Aorta (tissue), 5 donors: ENCODE measurements around the gene IRAK4. TPM values are rescaled to one million over a fixed set of nuclear protein-coding genes. Genes with fewer than 3 reads are reported as not detected.

Experiments
- ATAC-seq: fragments of 200-7000 bp; cut with Tn5 transposase; one replicate; pipeline ENCODE4 v1.9.1; 2022; ENCODE audit warnings: moderate library complexity; ENCODE audit not compliant: low FRiP score
- DNase-seq, 2 donors: peaks; one replicate each; pipeline ENCODE4 v3.0.0-alpha.2; 2020
- H3K27ac ChIP-seq, 2 donors: one replicate each; pipeline ENCODE4 v1.5.1; 2013; ENCODE audit warnings: low read length in 2 of 2, mild to moderate bottlenecking in 2 of 2, moderate library complexity in 2 of 2, control low read depth in 1 of 2, inconsistent platforms in 1 of 2, low read depth in 1 of 2
- H3K27me3 ChIP-seq, 2 donors: one replicate each; pipeline ENCODE4 v1.6.1; 2013; ENCODE audit warnings: control low read depth in 1 of 2, low read length in 1 of 2, mild to moderate bottlenecking in 1 of 2, moderate library complexity in 1 of 2; ENCODE audit not compliant: insufficient read depth in 2 of 2, control insufficient read depth in 1 of 2
- H3K36me3 ChIP-seq, 2 donors: one replicate each; pipeline ENCODE4 v1.6.1; 2013; ENCODE audit warnings: control low read depth in 1 of 2, low read length in 1 of 2, mild to moderate bottlenecking in 1 of 2; ENCODE audit not compliant: insufficient read depth in 2 of 2, control insufficient read depth in 1 of 2
- H3K4me1 ChIP-seq, 2 donors: one replicate each; pipeline ENCODE4 v1.6.1; 2013; ENCODE audit warnings: low read length in 2 of 2, control low read depth in 1 of 2, mild to moderate bottlenecking in 1 of 2, moderate library complexity in 1 of 2; ENCODE audit not compliant: insufficient read depth in 2 of 2, control insufficient read depth in 1 of 2
- H3K4me3 ChIP-seq, 2 donors: one replicate each; pipeline ENCODE4 v1.5.1; 2013; ENCODE audit warnings: low read length in 2 of 2, control low read depth in 1 of 2, mild to moderate bottlenecking in 1 of 2
- H3K9me3 ChIP-seq: one replicate; pipeline ENCODE4 v1.6.1; 2013; ENCODE audit warnings: mild to moderate bottlenecking, low read length; ENCODE audit not compliant: control insufficient read depth
- WGBS, 2 donors: extraction: QIAGEN DNeasy Blood & Tissue Kit; methylation state at CpG; one replicate each; pipeline ENCODE4 v1.1.7; 2013; 5-methylcytosine and 5-hydroxymethylcytosine counted together
- intact Hi-C, 2 donors: fragments of 100-400 bp; cut with DNase I; formaldehyde crosslinking; loops; one replicate each; pipeline versions ENCODE4 v1.14.2 to v1.15.0; 2022
- polyA plus RNA-seq, 2 donors: library from polyadenylated mRNA; stranded (reverse); fragments of 200-250 nt; gene quantifications; one replicate each; pipeline ENCODE4 v1.2.3, GENCODE V29; 2013
- total RNA-seq, 2 donors: library from RNA; stranded (reverse); fragmentation: NEBNext Ultra II Directional; extraction: Animal tissue kit (Norgen Biotek cat#: 25700); gene quantifications; one replicate each; pipeline ENCODE4 v1.2.1, GENCODE V29; 2021
- donor health status: healthy with polysubstance abuse.
- donor health status: Bipolar disorder and iron deficiency.
- donor health status: DM: no; HTN: no; CAD: no.
- donor health status: DM: no; HTN: no; CAD: no.
- donor health status: DM: yes; HTN: yes; CAD: no.

Gene IRAK4
- total and polyA plus RNA-seq, 4 donors, result 15.9 to 34.7 (median 24.2) TPM

DNA sequence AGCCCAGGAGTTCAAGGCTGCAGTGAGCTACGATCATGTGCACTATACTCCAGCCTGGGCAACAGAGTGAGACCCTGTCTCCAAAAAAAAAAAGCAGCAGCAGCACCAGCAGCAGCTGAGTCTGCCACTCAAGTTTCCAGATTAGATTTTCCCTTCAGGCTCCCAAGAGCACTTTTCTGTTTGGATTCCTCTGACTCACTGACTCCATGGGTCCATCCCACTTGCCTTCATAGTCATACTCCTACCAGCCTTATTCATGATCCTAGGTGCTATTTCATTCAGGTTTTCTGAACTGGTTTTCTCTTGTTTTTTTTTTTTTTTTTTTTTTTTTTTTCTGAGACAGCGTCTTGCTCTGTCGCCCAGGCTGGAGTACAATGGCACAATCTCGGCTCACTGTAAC, 54.2 kb downstream of the IRAK4 start:
- H3K36me3 ChIP-seq, result no peaks in the 10 kb centered on the region
- H3K4me3 ChIP-seq, result no peak overlapping the region
- ATAC-seq, result no peak
- H3K27me3 ChIP-seq, result peaks cover 0 to 3% of the 10 kb centered on the region in 2 donors
- DNase-seq, result no peak
- intact Hi-C loops, result no loop called here
- H3K9me3 ChIP-seq, result no peaks in the 10 kb centered on the region
- H3K4me1 ChIP-seq, result no peaks in the 10 kb centered on the region
- H3K27ac ChIP-seq, result no peak overlapping the region
- 92 to 94% methylated on average over 4 of the region's 4 CpGs for WGBS, 2 donors

DNA sequence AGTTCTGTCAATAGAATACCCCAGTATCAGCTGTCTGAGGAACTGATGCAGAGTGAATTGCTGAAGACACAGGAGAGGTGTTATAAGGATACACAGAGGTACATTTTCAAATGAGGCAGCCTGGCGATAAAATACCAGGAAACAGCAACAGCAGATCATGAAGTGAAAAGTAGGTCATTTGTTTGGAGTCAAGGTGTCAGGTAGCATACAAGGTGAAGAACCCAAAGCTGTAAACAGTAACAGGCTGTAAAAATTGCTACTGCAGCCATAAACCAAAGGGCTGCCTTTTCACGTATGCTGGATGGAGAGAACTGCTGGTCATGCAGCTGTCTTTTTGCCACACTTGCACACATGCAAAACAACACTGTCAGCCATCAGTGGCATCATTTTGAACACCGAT, 56.7 kb downstream of the IRAK4 start:
- Histone ChIP-seq H3K36me3 (no peaks in the 10 kb centered on the region), H3K27ac (no peak overlapping the region), H3K27me3 (peaks cover 0 to 3% of the 10 kb centered on the region in 2 donors), H3K4me1 (no peaks in the 10 kb centered on the region), H3K9me3 (no peaks in the 10 kb centered on the region), H3K4me3 (no peak overlapping the region)
- intact Hi-C loops, result no loop called here
- DNase-seq, result no peak
- 56 to 59% methylated on average over 3 of the region's 3 CpGs for WGBS, 2 donors
- ATAC-seq, result no peak

DNA sequence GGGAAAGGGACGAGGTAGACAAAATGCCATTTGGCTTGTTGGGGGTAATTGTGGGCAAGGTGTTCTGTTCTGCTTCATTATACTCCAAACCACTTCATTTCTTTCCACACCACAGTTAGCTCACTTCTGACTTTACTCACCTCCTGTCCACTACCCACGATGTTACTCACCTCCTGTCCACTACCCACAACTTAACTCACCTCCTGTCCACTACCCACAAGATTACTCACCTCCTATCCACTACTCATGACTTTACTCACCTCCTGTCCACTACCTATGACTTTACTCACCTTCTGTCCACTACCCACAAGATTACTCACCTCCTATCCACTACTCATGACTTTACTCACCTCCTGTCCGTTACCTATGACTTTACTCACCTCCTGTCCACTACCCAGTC, 57.4 kb downstream of the IRAK4 start:
- no peak for DNase-seq
- no peaks in the 10 kb centered on the region for H3K36me3 ChIP-seq
- peaks cover 0 to 3% of the 10 kb centered on the region in 2 donors for H3K27me3 ChIP-seq
- ATAC-seq, result no peak
- intact Hi-C loops, result no loop called here
- WGBS, 2 donors, result 72 to 73% methylated on average over 3 of the region's 3 CpGs
- no peak overlapping the region for H3K27ac ChIP-seq
- H3K4me3 ChIP-seq, result no peak overlapping the region
- no peaks in the 10 kb centered on the region for H3K4me1 ChIP-seq
- H3K9me3 ChIP-seq, result no peaks in the 10 kb centered on the region

DNA sequence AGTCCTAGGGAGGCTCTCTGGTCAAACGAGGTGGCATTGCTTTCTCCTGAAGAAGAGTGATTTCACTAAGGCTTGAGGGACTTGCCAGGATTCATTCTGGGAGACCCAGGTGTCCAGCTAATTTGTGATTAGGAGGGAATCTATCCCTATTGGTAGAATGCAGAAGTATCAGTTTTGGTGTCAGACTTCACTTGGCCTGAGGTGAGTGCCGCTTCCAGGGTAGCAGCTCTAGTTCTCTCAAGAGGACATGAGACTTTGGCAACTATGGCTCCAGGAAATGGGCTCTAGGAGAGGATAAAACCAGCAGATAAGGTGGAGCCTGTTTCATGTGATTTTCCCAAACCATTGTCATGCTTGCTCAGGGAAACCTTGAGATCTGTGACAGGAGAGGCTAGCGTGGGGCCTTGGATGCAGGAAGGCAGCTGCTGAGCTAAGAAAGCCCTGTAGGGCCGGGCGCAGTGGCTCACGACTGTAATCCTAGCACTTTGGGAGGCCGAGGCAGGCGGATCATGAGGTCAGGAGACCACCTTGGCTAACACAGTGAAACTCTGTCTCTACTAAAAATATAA, 65.5 kb downstream of the IRAK4 start:
- no peaks in the 10 kb centered on the region for H3K4me1 ChIP-seq
- H3K4me3 ChIP-seq, result no peak overlapping the region
- H3K36me3 ChIP-seq, result no peaks in the 10 kb centered on the region
- intact Hi-C loops, result no loop called here
- no peak for DNase-seq
- no peaks in the 10 kb centered on the region for H3K9me3 ChIP-seq
- 90 to 91% methylated on average over 8 of the region's 8 CpGs for WGBS, 2 donors
- ATAC-seq, result no peak
- no peak overlapping the region for H3K27ac ChIP-seq
- H3K27me3 ChIP-seq, result no peaks in the 10 kb centered on the region

DNA sequence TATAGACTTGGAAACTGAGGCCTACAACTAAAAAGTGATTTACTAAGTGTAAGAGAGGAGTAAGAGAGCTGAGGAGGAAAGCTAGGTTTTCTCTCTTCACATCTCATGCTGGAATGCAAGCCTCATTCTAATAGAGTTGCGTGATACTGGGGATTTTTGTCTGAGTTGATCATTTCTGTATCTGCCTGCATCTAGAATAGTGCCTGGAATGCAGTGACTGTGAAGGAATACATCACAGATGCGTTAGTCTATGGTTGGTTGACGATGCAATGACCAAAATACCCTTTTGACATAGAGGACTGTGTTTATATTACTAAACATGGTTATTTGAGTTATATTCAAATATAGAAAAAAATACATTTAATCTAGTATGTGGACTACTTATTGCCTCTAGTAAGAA, 67.9 kb downstream of the IRAK4 start:
- intact Hi-C loops, result no loop called here
- DNase-seq, result no peak
- Histone ChIP-seq H3K4me3 (no peak overlapping the region), H3K36me3 (no peaks in the 10 kb centered on the region), H3K27me3 (no peaks in the 10 kb centered on the region), H3K4me1 (no peaks in the 10 kb centered on the region), H3K9me3 (no peaks in the 10 kb centered on the region), H3K27ac (no peak overlapping the region)
- ATAC-seq, result no peak
- 77 to 80% methylated on average over 3 of the region's 3 CpGs for WGBS, 2 donors

DNA sequence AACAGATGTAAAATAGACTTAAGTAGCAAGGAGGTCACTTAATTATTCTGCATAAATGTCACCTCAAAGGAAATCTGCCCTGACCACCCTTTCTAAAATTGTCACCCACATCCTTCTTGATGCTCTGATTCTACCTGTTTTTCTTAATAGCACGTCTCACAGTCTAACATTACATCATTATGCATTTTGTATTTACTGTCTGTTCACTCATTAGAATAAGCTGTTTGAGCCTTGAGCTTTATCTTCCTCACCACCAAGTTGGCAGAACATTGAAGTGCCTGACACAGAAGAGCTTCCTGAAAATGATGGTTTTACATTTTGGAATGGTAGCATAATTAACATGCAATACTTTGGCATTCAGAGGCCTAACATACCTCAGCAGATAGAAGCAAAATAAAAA, 68.3 kb downstream of the IRAK4 start:
- Histone ChIP-seq H3K36me3 (no peaks in the 10 kb centered on the region), H3K27ac (no peak overlapping the region), H3K9me3 (no peaks in the 10 kb centered on the region), H3K4me3 (no peak overlapping the region), H3K4me1 (no peaks in the 10 kb centered on the region), H3K27me3 (no peaks in the 10 kb centered on the region)
- intact Hi-C loops, result no loop called here
- DNase-seq, result no peak
- ATAC-seq, result no peak
- WGBS, 2 donors, result 90% methylated on average over 1 of the region's 1 CpG

DNA sequence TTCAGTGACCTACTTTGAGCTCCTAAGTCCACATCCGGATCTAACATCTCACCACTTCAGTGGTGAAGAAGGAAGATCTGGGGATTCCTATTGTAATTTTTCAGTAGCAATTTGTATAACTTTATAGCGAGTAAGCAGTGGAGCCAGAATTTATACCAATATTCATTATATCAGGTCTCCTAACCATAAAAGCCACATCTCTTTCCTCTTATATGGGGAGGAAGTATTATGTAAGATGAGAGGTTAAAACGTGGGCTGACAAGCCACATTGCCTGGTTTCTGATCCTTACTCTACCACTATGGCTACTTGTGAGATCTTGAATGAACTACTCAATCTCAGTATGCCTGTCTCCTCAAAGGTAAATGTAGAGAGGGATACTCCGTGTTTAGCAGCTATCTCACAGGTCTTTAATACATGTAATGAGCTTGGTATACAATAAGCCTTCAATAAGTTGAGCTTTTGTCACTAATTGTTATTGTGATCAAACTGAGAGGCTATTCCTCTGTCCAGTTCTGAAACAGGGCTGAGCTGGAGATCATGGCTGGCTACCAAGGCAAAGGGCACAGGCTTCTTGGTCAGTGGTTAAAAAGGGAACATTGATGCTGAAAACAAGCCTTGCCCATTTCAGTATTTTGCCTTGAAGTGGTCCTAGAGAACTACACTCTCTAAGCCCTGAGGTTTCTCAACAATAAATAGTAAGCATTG, 73.9 kb downstream of the IRAK4 start:
- 85% methylated on average over 4 of the region's 4 CpGs for WGBS, 2 donors
- intact Hi-C loops, result no loop called here
- no peaks in the 10 kb centered on the region for H3K27me3 ChIP-seq
- H3K36me3 ChIP-seq, result no peaks in the 10 kb centered on the region
- no peak overlapping the region for H3K27ac ChIP-seq
- DNase-seq (no peak), ATAC-seq (no peak)
- H3K4me3 ChIP-seq, result no peak overlapping the region
- no peaks in the 10 kb centered on the region for H3K9me3 ChIP-seq
- no peaks in the 10 kb centered on the region for H3K4me1 ChIP-seq

DNA sequence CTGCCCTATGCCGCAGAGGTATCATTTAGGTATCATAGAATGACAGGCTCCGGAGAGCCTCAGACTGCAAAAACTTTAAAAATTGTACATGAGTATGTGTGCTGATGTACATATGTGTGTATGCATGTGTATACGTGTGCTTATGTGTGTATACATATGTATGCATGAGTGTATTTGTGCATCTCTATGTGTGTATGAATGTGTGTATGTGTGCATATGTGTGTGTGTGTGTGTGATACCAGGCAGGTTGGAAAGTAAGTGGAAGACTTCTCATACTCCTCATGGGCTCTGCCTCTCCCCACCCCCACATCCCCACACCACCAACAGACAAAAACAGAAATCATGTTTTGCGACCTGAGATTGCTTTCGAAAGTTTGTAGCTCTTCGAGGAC, 76.5 kb downstream of the IRAK4 start:
- H3K4me1 ChIP-seq, result no peaks in the 10 kb centered on the region
- DNase-seq (no peak), ATAC-seq (peak; percentile 4)
- no peaks in the 10 kb centered on the region for H3K36me3 ChIP-seq
- no peaks in the 10 kb centered on the region for H3K27me3 ChIP-seq
- no peaks in the 10 kb centered on the region for H3K9me3 ChIP-seq
- peak overlapping the region in 1 of 2 donors; percentile 97 for H3K27ac ChIP-seq
- intact Hi-C loops, result no loop called here
- peak overlapping the region; percentile 81 to 86 for H3K4me3 ChIP-seq
- 36 to 38% methylated on average over 6 of the region's 6 CpGs for WGBS, 2 donors
